ENCODE data around the gene KRTAP20-2. TPM values are rescaled to one million over a fixed set of nuclear protein-coding genes. Genes with fewer than 3 reads are reported as not detected.

The KRTAP20-2 gene
- not detected for total RNA-seq
- not detected for polyA plus RNA-seq

DNA sequence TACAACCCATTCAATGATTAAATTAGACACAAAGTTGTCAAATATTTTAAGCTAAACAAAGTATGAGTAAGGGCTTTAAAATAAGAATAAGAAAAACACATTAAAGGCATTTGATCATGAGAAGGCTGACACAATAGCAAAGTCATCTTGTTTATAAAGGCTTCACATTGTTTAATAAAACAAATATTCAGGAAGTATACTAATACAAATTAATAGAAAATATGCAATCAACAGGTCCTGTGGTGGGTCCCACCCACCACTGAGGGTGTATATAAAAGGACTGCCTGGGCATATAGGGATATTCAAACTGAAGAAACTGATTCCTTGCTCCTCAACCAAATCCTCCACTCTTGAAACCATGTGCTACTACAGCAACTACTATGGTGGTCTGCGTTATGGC lies at the start of gene KRTAP20-2:
TSS of gene KRTAP20-2 (plus strand) at position 301 of the 400 bp plus-strand sequence. CDS start at position 359, 58 bp downstream.
- Mint-ChIP-seq H3K27me3 (no peaks in the 10 kb centered on the region), H3K27ac (no peak within 1 kb of the TSS), H3K36me3 (no peaks in the 10 kb centered on the region), H3K4me3 (no peak within 1 kb of the TSS), H3K4me1 (no peaks in the 10 kb centered on the region), H3K9me3 (peaks cover 0 to 3% (median 0%) of the 10 kb centered on the region in 8 donors)
- Histone ChIP-seq H3K27ac (ENCODE audit: low read depth, low read length) (no peak within 1 kb of the TSS), H3K36me3 (ENCODE audit: insufficient read depth, low read length) (no peaks in the 10 kb centered on the region), H3K27me3 (ENCODE audit: insufficient read depth, low read length) (no peaks in the 10 kb centered on the region), H3K9me3 (ENCODE audit: control insufficient read depth in 1 of 2, low read length in 2 of 2) (no peaks in the 10 kb centered on the region), H3K4me1 (ENCODE audit: insufficient read depth, low read length) (no peaks in the 10 kb centered on the region), H3K4me3 (ENCODE audit: low read length in 2 of 2) (no peak within 1 kb of the TSS)
- DNase-seq, result no peak
- POLR2A ChIA-PET (ENCODE audit: partially characterized antibody), result no interaction called here
- intact Hi-C loops (cut with micrococcal nuclease), result no loop called here
- CTCF ChIA-PET (ENCODE audit: partially characterized antibody), result no interaction called here

DNA sequence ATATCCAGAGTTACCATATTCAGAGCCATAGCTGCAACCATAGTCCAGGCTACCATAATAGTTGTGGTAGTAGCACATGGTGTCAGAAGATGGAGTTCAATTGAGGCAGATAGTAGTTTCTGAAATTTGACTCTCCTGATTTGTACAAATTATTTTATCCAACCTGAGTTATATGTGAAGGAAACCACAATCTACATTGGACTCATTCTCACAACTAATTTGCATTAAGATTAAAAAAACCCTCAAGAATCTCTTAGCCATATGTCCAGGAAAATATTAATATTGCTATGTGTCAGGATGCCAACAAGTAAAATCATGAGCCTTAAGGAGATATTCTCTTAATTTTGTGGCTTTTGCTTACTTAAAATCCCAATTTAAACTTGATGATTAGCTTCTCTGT lies 44.7 kb upstream of the KRTAP20-2 start, which contains the start of gene KRTAP22-2:
TSS of gene KRTAP22-2 (minus strand) at position 101 of the 400 bp plus-strand sequence.
- no peaks in the 10 kb centered on the region for H3K36me3 Mint-ChIP-seq
- no peaks in the 10 kb centered on the region for H3K9me3 Mint-ChIP-seq
- DNase-seq, result no peak

DNA sequence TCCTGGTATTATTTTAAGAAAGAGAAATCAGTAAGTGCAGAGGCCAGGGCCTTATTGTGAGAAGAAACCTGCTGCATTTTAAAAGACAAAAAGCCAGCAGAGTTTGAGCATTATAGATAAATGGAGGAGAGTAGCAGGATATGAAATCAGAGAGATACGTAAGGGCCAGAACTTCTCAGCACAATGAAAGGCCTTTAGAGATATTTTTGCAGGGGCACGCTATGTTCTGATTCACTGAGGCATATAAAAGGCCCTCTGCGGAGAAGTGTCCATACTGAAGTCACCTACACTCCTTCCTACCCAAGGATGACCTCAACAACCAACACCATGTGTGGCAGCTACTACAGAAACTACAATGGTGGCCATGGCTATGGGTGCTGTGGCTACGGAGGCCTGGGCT lies 42.9 kb upstream of the KRTAP20-2 start, which contains the start of gene KRTAP6-3:
TSS of gene KRTAP6-3 (plus strand) at position 301 of the 400 bp plus-strand sequence. CDS start at position 307, 6 bp downstream.
- Mint-ChIP-seq H3K36me3 (no peaks in the 10 kb centered on the region), H3K27me3 (no peaks in the 10 kb centered on the region), H3K27ac (no peak within 1 kb of the TSS), H3K9me3 (peaks cover 0 to 5% (median 0%) of the 10 kb centered on the region in 8 donors), H3K4me1 (no peaks in the 10 kb centered on the region), H3K4me3 (no peak within 1 kb of the TSS)
- Histone ChIP-seq H3K27ac (ENCODE audit: low read depth, low read length) (no peak within 1 kb of the TSS), H3K36me3 (ENCODE audit: insufficient read depth, low read length) (no peaks in the 10 kb centered on the region), H3K4me3 (ENCODE audit: low read length in 2 of 2) (no peak within 1 kb of the TSS), H3K4me1 (ENCODE audit: insufficient read depth, low read length) (no peaks in the 10 kb centered on the region), H3K27me3 (ENCODE audit: insufficient read depth, low read length) (no peaks in the 10 kb centered on the region), H3K9me3 (ENCODE audit: control insufficient read depth in 1 of 2, low read length in 2 of 2) (no peaks in the 10 kb centered on the region)
- no peak for DNase-seq
- ChIA-PET CTCF (ENCODE audit: partially characterized antibody) (no interaction called here), POLR2A (ENCODE audit: partially characterized antibody) (no interaction called here)
- intact Hi-C loops (cut with micrococcal nuclease), result no loop called here

More for the DNA sequence above, 44.7 kb upstream of the KRTAP20-2 start, which contains the start of gene KRTAP22-2:
- Histone ChIP-seq H3K9me3 (ENCODE audit: control insufficient read depth in 1 of 2, low read length in 2 of 2) (no peaks in the 10 kb centered on the region), H3K36me3 (ENCODE audit: insufficient read depth, low read length) (no peaks in the 10 kb centered on the region), H3K27ac (ENCODE audit: low read depth, low read length) (no peak within 1 kb of the TSS), H3K4me3 (ENCODE audit: low read length in 2 of 2) (no peak within 1 kb of the TSS), H3K27me3 (ENCODE audit: insufficient read depth, low read length) (no peaks in the 10 kb centered on the region), H3K4me1 (ENCODE audit: insufficient read depth, low read length) (no peaks in the 10 kb centered on the region)
- Mint-ChIP-seq H3K27ac (no peak within 1 kb of the TSS), H3K27me3 (no peaks in the 10 kb centered on the region), H3K4me1 (no peaks in the 10 kb centered on the region), H3K4me3 (no peak within 1 kb of the TSS)
- CTCF ChIA-PET (ENCODE audit: partially characterized antibody), result no interaction called here
- POLR2A ChIA-PET (ENCODE audit: partially characterized antibody), result no interaction called here
- intact Hi-C loops (cut with micrococcal nuclease), result no loop called here

DNA sequence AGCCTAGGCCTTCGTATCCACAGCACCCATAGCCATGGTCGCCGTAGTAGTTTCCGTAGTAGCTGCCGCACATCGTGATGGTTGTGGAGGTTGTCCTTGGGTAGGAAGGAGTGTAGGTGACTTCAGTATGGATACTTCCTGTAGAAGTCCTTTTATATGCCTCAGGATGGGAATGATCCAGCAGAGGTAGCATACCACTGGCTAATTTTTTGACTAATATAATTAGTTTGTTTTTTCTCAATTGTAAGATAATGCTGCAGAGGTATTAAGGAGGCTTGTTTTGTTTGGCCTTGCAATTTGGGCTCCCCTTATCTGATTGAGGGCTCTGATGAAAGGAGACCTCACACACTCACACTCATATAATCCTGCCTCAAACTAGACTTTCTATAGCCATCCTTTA lies 36.2 kb upstream of the KRTAP20-2 start, which contains the start of gene KRTAP6-2:
TSS of gene KRTAP6-2 (minus strand) at position 101 of the 400 bp plus-strand sequence. CDS start at position 73, 28 bp downstream.
- no peaks in the 10 kb centered on the region for H3K36me3 Mint-ChIP-seq
- intact Hi-C loops (cut with micrococcal nuclease), result no loop called here
- H3K36me3 ChIP-seq (ENCODE audit: insufficient read depth, low read length), result no peaks in the 10 kb centered on the region

GRCh38 chr21:30600787-30601186 lies 34.2 kb upstream of the KRTAP20-2 start, which contains the start of gene KRTAP22-1:
TSS of gene KRTAP22-1 (plus strand) at chr21:30601087.
- intact Hi-C loops (cut with micrococcal nuclease), result no loop called here
- H3K27ac Mint-ChIP-seq, result peak within 1 kb of the TSS in 1 of 7 donors; percentile 29
- H3K27me3 Mint-ChIP-seq, result no peaks in the 10 kb centered on the region
- Histone ChIP-seq H3K4me3 (ENCODE audit: low read length in 2 of 2) (no peak within 1 kb of the TSS), H3K4me1 (ENCODE audit: insufficient read depth, low read length) (no peaks in the 10 kb centered on the region), H3K9me3 (ENCODE audit: control insufficient read depth in 1 of 2, low read length in 2 of 2) (no peaks in the 10 kb centered on the region), H3K36me3 (ENCODE audit: insufficient read depth, low read length) (no peaks in the 10 kb centered on the region), H3K27ac (ENCODE audit: low read depth, low read length) (no peak within 1 kb of the TSS), H3K27me3 (ENCODE audit: insufficient read depth, low read length) (no peaks in the 10 kb centered on the region)
- no peaks in the 10 kb centered on the region for H3K36me3 Mint-ChIP-seq
- no peak for DNase-seq
- H3K4me3 Mint-ChIP-seq, result no peak within 1 kb of the TSS
- ChIA-PET CTCF (ENCODE audit: partially characterized antibody) (no interaction called here), POLR2A (ENCODE audit: partially characterized antibody) (no interaction called here)
- H3K4me1 Mint-ChIP-seq, result no peaks in the 10 kb centered on the region
- peaks cover 0 to 14% (median 3%) of the 10 kb centered on the region in 8 donors for H3K9me3 Mint-ChIP-seq

More for the DNA sequence above, 36.2 kb upstream of the KRTAP20-2 start, which contains the start of gene KRTAP6-2:
- Histone ChIP-seq H3K27ac (ENCODE audit: low read depth, low read length) (no peak within 1 kb of the TSS), H3K4me3 (ENCODE audit: low read length in 2 of 2) (no peak within 1 kb of the TSS), H3K4me1 (ENCODE audit: insufficient read depth, low read length) (no peaks in the 10 kb centered on the region), H3K27me3 (ENCODE audit: insufficient read depth, low read length) (no peaks in the 10 kb centered on the region), H3K9me3 (ENCODE audit: control insufficient read depth in 1 of 2, low read length in 2 of 2) (no peaks in the 10 kb centered on the region)
- H3K27me3 Mint-ChIP-seq, result no peaks in the 10 kb centered on the region
- ChIA-PET CTCF (ENCODE audit: partially characterized antibody) (no interaction called here), POLR2A (ENCODE audit: partially characterized antibody) (no interaction called here)
- H3K27ac Mint-ChIP-seq, result no peak within 1 kb of the TSS
- DNase-seq, result no peak
- H3K4me3 Mint-ChIP-seq, result no peak within 1 kb of the TSS
- peaks cover 0 to 14% (median 3%) of the 10 kb centered on the region in 8 donors for H3K9me3 Mint-ChIP-seq
- no peaks in the 10 kb centered on the region for H3K4me1 Mint-ChIP-seq

GRCh38 chr21:30605968-30606367 lies 29.0 kb upstream of the KRTAP20-2 start:
- H3K27me3 ChIP-seq (ENCODE audit: insufficient read depth, low read length), result no peaks in the 10 kb centered on the region
- Mint-ChIP-seq H3K27ac (no peak overlapping the region), H3K36me3 (no peaks in the 10 kb centered on the region), H3K27me3 (peaks cover 0 to 1% of the 10 kb centered on the region in 2 donors), H3K4me3 (no peak overlapping the region), H3K9me3 (peaks cover 0 to 12% (median 4%) of the 10 kb centered on the region in 8 donors), H3K4me1 (no peaks in the 10 kb centered on the region)
- no peaks in the 10 kb centered on the region for H3K36me3 ChIP-seq (ENCODE audit: insufficient read depth, low read length)
- ChIA-PET POLR2A (ENCODE audit: partially characterized antibody) (no interaction called here), CTCF (ENCODE audit: partially characterized antibody) (no interaction called here)
- H3K27ac ChIP-seq (ENCODE audit: low read depth, low read length), result no peak overlapping the region
- no peak for DNase-seq
- no peaks in the 10 kb centered on the region for H3K4me1 ChIP-seq (ENCODE audit: insufficient read depth, low read length)
- no peak overlapping the region for H3K4me3 ChIP-seq (ENCODE audit: low read length in 2 of 2)
- no peaks in the 10 kb centered on the region for H3K9me3 ChIP-seq (ENCODE audit: control insufficient read depth in 1 of 2, low read length in 2 of 2)
- intact Hi-C loops (cut with micrococcal nuclease), result no loop called here

- H3K27ac ChIP-seq (ENCODE audit: low read depth, low read length), result no peak overlapping the region
- intact Hi-C loops (cut with micrococcal nuclease), result no loop called here
- no peak overlapping the region for H3K27ac Mint-ChIP-seq
Observed at GRCh38 chr21:30612132-30612531, 22.9 kb upstream of the KRTAP20-2 start.

More at GRCh38 chr21:30612132-30612531, 22.9 kb upstream of the KRTAP20-2 start:
- Histone ChIP-seq H3K27me3 (ENCODE audit: insufficient read depth, low read length) (no peaks in the 10 kb centered on the region), H3K36me3 (ENCODE audit: insufficient read depth, low read length) (no peaks in the 10 kb centered on the region), H3K4me1 (ENCODE audit: insufficient read depth, low read length) (no peaks in the 10 kb centered on the region), H3K4me3 (ENCODE audit: low read length in 2 of 2) (no peak overlapping the region), H3K9me3 (ENCODE audit: control insufficient read depth in 1 of 2, low read length in 2 of 2) (no peaks in the 10 kb centered on the region)
- ChIA-PET CTCF (ENCODE audit: partially characterized antibody) (no interaction called here), POLR2A (ENCODE audit: partially characterized antibody) (no interaction called here)
- no peak for DNase-seq
- Mint-ChIP-seq H3K4me3 (no peak overlapping the region), H3K9me3 (peaks cover 0 to 6% (median 2%) of the 10 kb centered on the region in 8 donors), H3K27me3 (peaks cover 0 to 4% of the 10 kb centered on the region in 2 donors), H3K36me3 (no peaks in the 10 kb centered on the region), H3K4me1 (no peaks in the 10 kb centered on the region)
